Neural cell (in vitro differentiated cells): ENCODE measurements around the gene MOV10L1. TPM values are rescaled to one million over a fixed set of nuclear protein-coding genes. Genes with fewer than 3 reads are reported as not detected.

Source experiments
- H2AFZ ChIP-seq: fragments of 200-600, 300-800 bp; sonication (generic), shearing (Covaris generic); 2 replicates; pipeline ENCODE4 v1.6.0; 2014; ENCODE audit warnings: low read depth, mild to moderate bottlenecking, antibody characterized with exemption, low read length, moderate library complexity
- H3F3A ChIP-seq: fragments of 200-600 bp; shearing (Covaris generic); 2 replicates; pipeline ENCODE4 v1.6.1; 2016; ENCODE audit warnings: mild to moderate bottlenecking, moderate library complexity, mixed read lengths, antibody characterized with exemption, low read length; ENCODE audit not compliant: insufficient read depth, poor library complexity, severe bottlenecking
- H3K27ac ChIP-seq: fragments of 200-600, 300-800 bp; sonication (generic), shearing (Covaris generic); 2 replicates; pipeline ENCODE4 v1.5.1; 2014; ENCODE audit warnings: mild to moderate bottlenecking, low read length, moderate library complexity
- H3K27me3 ChIP-seq: fragments of 300-800, 200-600 bp; sonication (generic), shearing (Covaris generic); 2 replicates; pipeline ENCODE4 v1.6.0; 2014; ENCODE audit warnings: mild to moderate bottlenecking, low read depth, low read length, moderate library complexity; ENCODE audit not compliant: insufficient read depth
- H3K36me3 ChIP-seq: fragments of 300-800, 200-600 bp; sonication (generic), shearing (Covaris generic); 2 replicates; pipeline ENCODE4 v1.5.1; 2014; ENCODE audit warnings: mild to moderate bottlenecking, antibody characterized with exemption, low read length, moderate library complexity; ENCODE audit not compliant: insufficient read depth
- H3K4me2 ChIP-seq: fragments of 300-800, 200-600 bp; sonication (generic), shearing (Covaris generic); 2 replicates; pipeline ENCODE4 v1.6.0; 2014; ENCODE audit warnings: mild to moderate bottlenecking, low read length
- H3K4me3 ChIP-seq: fragments of 300-800, 200-600 bp; sonication (generic), shearing (Covaris generic); 2 replicates; pipeline ENCODE4 v1.5.1; 2014; ENCODE audit warnings: mild to moderate bottlenecking, low read length, moderate library complexity
- H3K79me2 ChIP-seq: fragments of 200-600 bp; shearing (Covaris generic); replicated peaks from 2 replicates; pipeline ENCODE4 v1.6.0; 2014; ENCODE audit warnings: mild to moderate bottlenecking, low read length, moderate library complexity; ENCODE audit not compliant: insufficient read depth
- H3K9ac ChIP-seq: fragments of 300-800, 200-600 bp; sonication (generic), shearing (Covaris generic); 2 replicates; pipeline ENCODE4 v1.6.1; 2016; ENCODE audit warnings: mild to moderate bottlenecking, low read length, mixed read lengths
- H3K9me2 ChIP-seq: fragments of 200-600 bp; shearing (Covaris generic); 2 replicates; pipeline ENCODE4 v1.6.1; 2016; ENCODE audit warnings: mild to moderate bottlenecking, low read length, mixed read lengths; ENCODE audit not compliant: insufficient read depth
- H3K9me3 ChIP-seq: fragments of 200-600, 300-800 bp; sonication (generic), shearing (Covaris generic); 2 replicates; pipeline ENCODE4 v1.6.1; 2016; ENCODE audit warnings: mild to moderate bottlenecking, mixed run types, low read length, moderate library complexity, mixed read lengths
- H4K20me1 ChIP-seq: fragments of 200-600 bp; shearing (Covaris generic); 2 replicates; pipeline ENCODE4 v1.6.1; 2016; ENCODE audit warnings: mild to moderate bottlenecking, mixed run types; ENCODE audit not compliant: insufficient read depth
- EP300 ChIP-seq: fragments of 450-650 bp; conservative IDR thresholded peaks from 2 replicates; pipeline ENCODE4 v1.6.1; 2014; ENCODE audit warnings: antibody characterized with exemption, mild to moderate bottlenecking, moderate library complexity; ENCODE audit not compliant: poor library complexity, severe bottlenecking
- EZH2 ChIP-seq: fragments of 200-600, 300-800 bp; shearing (Covaris generic), sonication (generic); IDR thresholded peaks from 2 replicates; pipeline ENCODE4 v1.6.1; 2014; ENCODE audit warnings: antibody characterized with exemption, low read length, borderline replicate concordance, mild to moderate bottlenecking; ENCODE audit not compliant: insufficient read depth, poor library complexity, severe bottlenecking
- MXI1 ChIP-seq: fragments of 450-650 bp; conservative IDR thresholded peaks from 2 replicates; pipeline ENCODE4 v1.6.1; 2014; ENCODE audit warnings: antibody characterized with exemption, mild to moderate bottlenecking; ENCODE audit not compliant: poor library complexity, severe bottlenecking
- POLR2AphosphoS5 ChIP-seq: IDR thresholded peaks from 2 replicates; pipeline ENCODE4 v1.6.1; 2012
- RAD21 ChIP-seq: fragments of 450-650 bp; conservative IDR thresholded peaks from 2 replicates; pipeline ENCODE4 v1.6.1; 2014; ENCODE audit warnings: antibody characterized with exemption, mild to moderate bottlenecking, moderate library complexity
- SMC3 ChIP-seq: fragments of 450-650 bp; conservative IDR thresholded peaks from 2 replicates; pipeline ENCODE4 v1.6.1; 2014; ENCODE audit warnings: antibody characterized with exemption, mild to moderate bottlenecking, moderate library complexity; ENCODE audit not compliant: poor library complexity
- TAF1 ChIP-seq: IDR thresholded peaks from 2 replicates; pipeline ENCODE4 v1.6.1; 2012; ENCODE audit warnings: low read depth
- polyA plus RNA-seq: library from polyadenylated mRNA; depleted of rRNA; stranded (reverse); fragments of >200 nt; gene quantifications from 2 replicates; pipeline ENCODE4 v1.2.3, GENCODE V29; 2014
- TF ChIP-seq, protein P1 (sequence below): IDR thresholded peaks from 2 replicates; pipeline ENCODE4 v1.6.1; 2012; ENCODE audit warnings: borderline replicate concordance
- TF ChIP-seq, protein P2 (sequence below): fragments of 450-650 bp; IDR thresholded peaks from 2 replicates; pipeline ENCODE4 v1.5.1; 2014; ENCODE audit warnings: antibody characterized with exemption, mild to moderate bottlenecking, moderate library complexity; ENCODE audit not compliant: poor library complexity, severe bottlenecking

MOV10L1 gene
- polyA plus RNA-seq, 1 donor from 2014 or later = not detected

DNA sequence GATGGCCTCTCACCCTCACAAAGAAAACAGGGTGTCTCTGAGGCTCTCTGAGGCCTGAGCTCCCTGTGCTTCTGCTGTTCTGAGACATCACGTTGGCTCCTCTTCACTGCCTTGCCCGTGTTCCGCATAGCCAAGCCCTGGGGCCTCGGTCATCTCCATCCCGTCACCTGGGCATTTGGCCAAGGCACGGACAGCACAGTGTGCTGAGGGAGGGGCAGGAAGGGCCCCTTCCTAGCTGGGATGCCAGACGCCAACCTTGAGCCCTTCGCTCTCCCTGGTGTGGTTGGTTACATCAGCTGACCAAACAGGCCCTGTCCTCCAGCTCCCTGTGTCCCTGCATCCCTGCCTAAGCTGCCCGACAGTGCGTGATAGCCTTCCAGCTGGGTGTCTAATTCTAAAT, 25.9 kb downstream of the MOV10L1 start:
- no peaks in the 10 kb centered on the region for H3K9me2 ChIP-seq
- H3K27ac ChIP-seq = no peak overlapping the region
- H2AFZ ChIP-seq = no peak overlapping the region
- no peaks in the 10 kb centered on the region for H3K79me2 ChIP-seq
- no peaks in the 10 kb centered on the region for H4K20me1 ChIP-seq
- no peak overlapping the region for H3K4me2 ChIP-seq
- H3K9ac ChIP-seq = no peak overlapping the region
- no peaks in the 10 kb centered on the region for H3K27me3 ChIP-seq
- no peaks in the 10 kb centered on the region for H3K36me3 ChIP-seq
- H3F3A ChIP-seq = no peaks in the 10 kb centered on the region
- H3K9me3 ChIP-seq = no peaks in the 10 kb centered on the region
- TF ChIP-seq, protein P1, sequence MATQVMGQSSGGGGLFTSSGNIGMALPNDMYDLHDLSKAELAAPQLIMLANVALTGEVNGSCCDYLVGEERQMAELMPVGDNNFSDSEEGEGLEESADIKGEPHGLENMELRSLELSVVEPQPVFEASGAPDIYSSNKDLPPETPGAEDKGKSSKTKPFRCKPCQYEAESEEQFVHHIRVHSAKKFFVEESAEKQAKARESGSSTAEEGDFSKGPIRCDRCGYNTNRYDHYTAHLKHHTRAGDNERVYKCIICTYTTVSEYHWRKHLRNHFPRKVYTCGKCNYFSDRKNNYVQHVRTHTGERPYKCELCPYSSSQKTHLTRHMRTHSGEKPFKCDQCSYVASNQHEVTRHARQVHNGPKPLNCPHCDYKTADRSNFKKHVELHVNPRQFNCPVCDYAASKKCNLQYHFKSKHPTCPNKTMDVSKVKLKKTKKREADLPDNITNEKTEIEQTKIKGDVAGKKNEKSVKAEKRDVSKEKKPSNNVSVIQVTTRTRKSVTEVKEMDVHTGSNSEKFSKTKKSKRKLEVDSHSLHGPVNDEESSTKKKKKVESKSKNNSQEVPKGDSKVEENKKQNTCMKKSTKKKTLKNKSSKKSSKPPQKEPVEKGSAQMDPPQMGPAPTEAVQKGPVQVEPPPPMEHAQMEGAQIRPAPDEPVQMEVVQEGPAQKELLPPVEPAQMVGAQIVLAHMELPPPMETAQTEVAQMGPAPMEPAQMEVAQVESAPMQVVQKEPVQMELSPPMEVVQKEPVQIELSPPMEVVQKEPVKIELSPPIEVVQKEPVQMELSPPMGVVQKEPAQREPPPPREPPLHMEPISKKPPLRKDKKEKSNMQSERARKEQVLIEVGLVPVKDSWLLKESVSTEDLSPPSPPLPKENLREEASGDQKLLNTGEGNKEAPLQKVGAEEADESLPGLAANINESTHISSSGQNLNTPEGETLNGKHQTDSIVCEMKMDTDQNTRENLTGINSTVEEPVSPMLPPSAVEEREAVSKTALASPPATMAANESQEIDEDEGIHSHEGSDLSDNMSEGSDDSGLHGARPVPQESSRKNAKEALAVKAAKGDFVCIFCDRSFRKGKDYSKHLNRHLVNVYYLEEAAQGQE = no peak
- TF ChIP-seq MXI1 (no peak), SMC3 (no peak), POLR2AphosphoS5 (no peak), EZH2 (no peak), RAD21 (no peak), EP300 (no peak), TAF1 (no peak)
- TF ChIP-seq, protein P2, sequence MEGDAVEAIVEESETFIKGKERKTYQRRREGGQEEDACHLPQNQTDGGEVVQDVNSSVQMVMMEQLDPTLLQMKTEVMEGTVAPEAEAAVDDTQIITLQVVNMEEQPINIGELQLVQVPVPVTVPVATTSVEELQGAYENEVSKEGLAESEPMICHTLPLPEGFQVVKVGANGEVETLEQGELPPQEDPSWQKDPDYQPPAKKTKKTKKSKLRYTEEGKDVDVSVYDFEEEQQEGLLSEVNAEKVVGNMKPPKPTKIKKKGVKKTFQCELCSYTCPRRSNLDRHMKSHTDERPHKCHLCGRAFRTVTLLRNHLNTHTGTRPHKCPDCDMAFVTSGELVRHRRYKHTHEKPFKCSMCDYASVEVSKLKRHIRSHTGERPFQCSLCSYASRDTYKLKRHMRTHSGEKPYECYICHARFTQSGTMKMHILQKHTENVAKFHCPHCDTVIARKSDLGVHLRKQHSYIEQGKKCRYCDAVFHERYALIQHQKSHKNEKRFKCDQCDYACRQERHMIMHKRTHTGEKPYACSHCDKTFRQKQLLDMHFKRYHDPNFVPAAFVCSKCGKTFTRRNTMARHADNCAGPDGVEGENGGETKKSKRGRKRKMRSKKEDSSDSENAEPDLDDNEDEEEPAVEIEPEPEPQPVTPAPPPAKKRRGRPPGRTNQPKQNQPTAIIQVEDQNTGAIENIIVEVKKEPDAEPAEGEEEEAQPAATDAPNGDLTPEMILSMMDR = no peak
- no peak overlapping the region for H3K4me3 ChIP-seq

DNA sequence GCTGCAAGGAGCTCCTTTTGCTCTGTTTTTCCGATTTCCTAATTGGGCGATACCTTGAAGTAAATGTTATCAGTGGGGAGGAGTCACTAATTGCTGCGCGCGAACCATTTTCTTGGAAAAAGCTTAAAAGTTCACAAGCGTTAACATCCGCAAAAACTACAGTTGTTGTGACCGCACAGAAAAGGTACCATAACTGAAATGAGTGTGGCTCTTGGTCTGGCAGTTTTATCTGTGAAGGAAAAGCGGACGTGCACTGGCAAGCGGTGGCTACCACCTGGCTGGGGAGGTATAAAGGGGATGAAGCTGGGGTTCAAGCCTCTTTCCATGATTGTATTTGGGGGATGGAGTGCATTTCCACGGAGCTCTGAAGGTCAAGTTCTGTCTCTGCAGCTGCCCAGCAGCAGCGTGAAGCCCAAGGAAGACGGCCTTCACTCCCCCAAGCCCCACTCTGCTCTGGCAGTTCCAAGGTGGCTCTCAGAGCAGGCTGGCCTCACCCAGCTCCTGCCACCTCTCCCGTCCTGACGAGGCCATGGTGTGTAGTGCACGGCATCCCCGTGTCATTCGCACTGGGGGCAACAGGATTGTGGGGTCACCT, 27.5 kb downstream of the MOV10L1 start:
- TF ChIP-seq POLR2AphosphoS5 (no peak), EZH2 (no peak), RAD21 (no peak), MXI1 (no peak), TAF1 (no peak), SMC3 (no peak), EP300 (no peak)
- TF ChIP-seq, protein P1 = no peak
- TF ChIP-seq, protein P2 = no peak
- Histone ChIP-seq H4K20me1 (no peaks in the 10 kb centered on the region), H3K36me3 (no peaks in the 10 kb centered on the region), H3K4me2 (no peak overlapping the region), H3K27ac (no peak overlapping the region), H3K27me3 (no peaks in the 10 kb centered on the region), H3K4me3 (no peak overlapping the region), H3K9me3 (no peaks in the 10 kb centered on the region), H2AFZ (no peak overlapping the region), H3K9me2 (no peaks in the 10 kb centered on the region), H3F3A (no peaks in the 10 kb centered on the region), H3K9ac (no peak overlapping the region), H3K79me2 (no peaks in the 10 kb centered on the region)
